H1 (cell line): Measurements from ENCODE around the gene KCNQ2. TPM values are rescaled to one million over a fixed set of nuclear protein-coding genes. Genes with fewer than 3 reads are reported as not detected.
A peak's percentile ranks its signal among the peaks of the same experiment; 100 is the strongest.

Source experiments
- CTCF ChIA-PET: fragments of 300-600 bp; sonication (Branson Sonifier 250); formaldehyde crosslinking; loops from one replicate; lab custom pipeline; 2021; ENCODE audit not compliant: partially characterized antibody; lab: Charles Lee
- POLR2A ChIA-PET: fragments of 300-600 bp; sonication (Branson Sonifier 250); formaldehyde crosslinking; loops from one replicate; lab custom pipeline; 2021; ENCODE audit warnings: inconsistent platforms; ENCODE audit not compliant: partially characterized antibody; lab: Charles Lee
- DNase-seq, 2 experiments: peaks; one replicate each; pipeline versions ENCODE4 v3.0.0 to v3.0.0-alpha.2; 2010 to 2022; ENCODE audit warnings: low spot score in 2 of 2, low read depth in 1 of 2, mixed read lengths in 1 of 2
- FAIRE-seq: peaks from 2 replicates; lab custom pipeline; 2011; peaks lifted over from hg19 to GRCh38; lab: Jason Lieb, UNC
- H2AFZ ChIP-seq: 2 replicates; pipeline ENCODE4 v1.8.1; 2012; ENCODE audit warnings: low read length, inconsistent platforms
- H2AK5ac ChIP-seq: 2 replicates; pipeline ENCODE4 v1.6.1; 2013; ENCODE audit warnings: low read depth, low read length
- H2BK120ac ChIP-seq: replicated peaks from 2 replicates; pipeline ENCODE3; 2013; ENCODE audit warnings: low read depth, low read length, inconsistent platforms
- H2BK12ac ChIP-seq: 2 replicates; pipeline ENCODE4 v1.6.1; 2013; ENCODE audit warnings: low read depth, low read length
- H2BK15ac ChIP-seq: 2 replicates; pipeline ENCODE4 v1.6.1; 2013; ENCODE audit warnings: low read length
- H2BK20ac ChIP-seq: 2 replicates; pipeline ENCODE4 v1.6.1; 2013; ENCODE audit warnings: low read length
- H2BK5ac ChIP-seq: 2 replicates; pipeline ENCODE4 v1.6.1; 2013; ENCODE audit warnings: low read depth, low read length
- H3K14ac ChIP-seq: 2 replicates; pipeline ENCODE4 v1.6.1; 2013; ENCODE audit warnings: inconsistent platforms; ENCODE audit not compliant: insufficient read length
- H3K18ac ChIP-seq: 2 replicates; pipeline ENCODE4 v1.6.1; 2013; ENCODE audit warnings: low read length; ENCODE audit errors: extremely low read depth
- H3K23ac ChIP-seq: 2 replicates; pipeline ENCODE4 v1.6.1; 2013; ENCODE audit warnings: inconsistent platforms; ENCODE audit not compliant: insufficient read length
- H3K23me2 ChIP-seq: 2 replicates; pipeline ENCODE4 v1.6.1; 2013; ENCODE audit warnings: low read depth, low read length
- H3K27ac ChIP-seq: 2 replicates; pipeline ENCODE4 v1.6.1; 2011; ENCODE audit warnings: low read depth, low read length, inconsistent platforms
- H3K27me3 ChIP-seq, 4 experiments: replicated peaks in 1 of 4; 1 replicate in 1 of 4; 2 replicates in 3 of 4; pipeline versions ENCODE4 v1.6.1 to v1.8.1; 2011 to 2013; ENCODE audit warnings: low read length in 3 of 4, mild to moderate bottlenecking in 3 of 4, inconsistent platforms in 2 of 4, mixed read lengths in 2 of 4, moderate library complexity in 1 of 4; ENCODE audit not compliant: control insufficient read depth in 3 of 4, insufficient read depth in 3 of 4; ENCODE audit errors: extremely low read depth in 1 of 4
- H3K36me3 ChIP-seq, 4 experiments: 2 replicates each; pipeline versions ENCODE4 v1.6.1 to v1.8.1; 2011 to 2013; ENCODE audit warnings: mild to moderate bottlenecking in 4 of 4, low read length in 3 of 4, moderate library complexity in 2 of 4, control low read depth in 1 of 4, inconsistent platforms in 1 of 4; ENCODE audit not compliant: insufficient read depth in 4 of 4, control insufficient read depth in 2 of 4
- H3K4ac ChIP-seq: replicated peaks from 2 replicates; pipeline ENCODE3; 2013; ENCODE audit warnings: low read length, low read depth, mixed read lengths, inconsistent platforms; ENCODE audit not compliant: insufficient read length
- H3K4me1 ChIP-seq, 4 experiments: replicated peaks in 1 of 4; 1 replicate in 1 of 4; 2 replicates in 3 of 4; pipeline versions ENCODE4 v1.6.1 to v1.8.1; 2011 to 2013; ENCODE audit warnings: low read length in 3 of 4, inconsistent platforms in 2 of 4, mixed read lengths in 1 of 4; ENCODE audit not compliant: insufficient read depth in 4 of 4, control insufficient read depth in 3 of 4
- H3K4me2 ChIP-seq, 2 experiments: 2 replicates each; pipeline versions ENCODE4 v1.6.1 to v1.8.1; 2011 to 2013; ENCODE audit warnings: low read depth in 2 of 2, low read length in 2 of 2, control low read depth in 1 of 2, inconsistent platforms in 1 of 2, mild to moderate bottlenecking in 1 of 2; ENCODE audit not compliant: insufficient read depth in 1 of 2
- H3K4me3 ChIP-seq, 4 experiments: fragments of 200-600, 300-600 bp in 1 of 4; sonication (generic), shearing (Covaris generic), sonication (Bioruptor Twin) in 1 of 4; 2 replicates each; pipeline versions ENCODE4 v1.5.1 to v1.8.1; 2011 to 2016; ENCODE audit warnings: low read length in 4 of 4, low read depth in 3 of 4, control low read depth in 2 of 4, inconsistent platforms in 2 of 4, mild to moderate bottlenecking in 2 of 4, mixed read lengths in 1 of 4, moderate library complexity in 1 of 4; ENCODE audit not compliant: insufficient read depth in 2 of 4; ENCODE audit errors: extremely low read depth in 1 of 4
- H3K56ac ChIP-seq: replicated peaks from 2 replicates; pipeline ENCODE3; 2013; ENCODE audit warnings: low read depth, mild to moderate bottlenecking, mixed read lengths, low read length, inconsistent platforms; ENCODE audit not compliant: insufficient read length
- H3K79me1 ChIP-seq: 2 replicates; pipeline ENCODE4 v1.6.1; 2013; ENCODE audit warnings: low read depth, low read length, control low read depth
- H3K79me2 ChIP-seq, 2 experiments: 2 replicates each; pipeline versions ENCODE4 v1.6.1 to v1.8.1; 2012 to 2013; ENCODE audit warnings: low read length in 2 of 2, mild to moderate bottlenecking in 2 of 2, inconsistent platforms in 1 of 2; ENCODE audit not compliant: insufficient read depth in 2 of 2, control insufficient read depth in 1 of 2
- H3K9ac ChIP-seq, 4 experiments: replicated peaks in 1 of 4; 1 replicate in 1 of 4; 2 replicates in 3 of 4; pipeline versions ENCODE4 v1.6.1 to v1.8.1; 2011 to 2013; ENCODE audit warnings: low read depth in 3 of 4, low read length in 3 of 4, control low read depth in 2 of 4, mild to moderate bottlenecking in 2 of 4, moderate library complexity in 2 of 4, inconsistent platforms in 1 of 4; ENCODE audit errors: extremely low read depth in 1 of 4
- H3K9me3 ChIP-seq, 2 experiments: 2 replicates each; pipeline versions ENCODE4 v1.6.1 to v1.8.1; 2012 to 2013; ENCODE audit warnings: mild to moderate bottlenecking in 2 of 2, moderate library complexity in 2 of 2, control low read depth in 1 of 2, inconsistent platforms in 1 of 2, low read depth in 1 of 2, low read length in 1 of 2, mixed read lengths in 1 of 2; ENCODE audit not compliant: insufficient read depth in 2 of 2
- H4K20me1 ChIP-seq, 2 experiments: replicated peaks in 1 of 2; 2 replicates each; pipeline versions ENCODE3 to v1.8.1; 2011 to 2013; ENCODE audit warnings: inconsistent platforms in 2 of 2, low read length in 2 of 2, mild to moderate bottlenecking in 1 of 2; ENCODE audit not compliant: insufficient read depth in 2 of 2, control insufficient read depth in 1 of 2
- H4K5ac ChIP-seq: 2 replicates; pipeline ENCODE4 v1.6.1; 2013; ENCODE audit warnings: low read length, low read depth, mixed read lengths, inconsistent platforms; ENCODE audit not compliant: insufficient read length
- H4K8ac ChIP-seq: 2 replicates; pipeline ENCODE4 v1.8.0; 2013; ENCODE audit warnings: mild to moderate bottlenecking, moderate library complexity, low read length, inconsistent platforms; ENCODE audit not compliant: insufficient read depth; ENCODE audit errors: extremely low read depth
- H4K91ac ChIP-seq: replicated peaks from 2 replicates; pipeline ENCODE3; 2013; ENCODE audit warnings: low read length, mixed read lengths, inconsistent platforms; ENCODE audit not compliant: insufficient read length
- BCL11A ChIP-seq, 2 experiments: IDR thresholded peaks; one replicate each; pipeline ENCODE4 v1.6.1; 2011; ENCODE audit warnings: low read depth in 2 of 2, low read length in 2 of 2, mild to moderate bottlenecking in 2 of 2
- GABPA ChIP-seq: IDR thresholded peaks from 2 replicates; pipeline ENCODE4 v1.6.1; 2011; ENCODE audit warnings: mild to moderate bottlenecking, low read length, moderate library complexity, borderline replicate concordance; ENCODE audit not compliant: insufficient read depth
- WGBS, 2 experiments: shearing (Covaris generic) in 1 of 2; methylation state at CpG; one replicate each; pipeline versions ENCODE4 v1.1.6 to v1.1.7; 2013 to 2015; ENCODE audit warnings: low lambda C conversion rate in 2 of 2, mixed read lengths in 2 of 2, inconsistent platforms in 1 of 2, low coverage in 1 of 2, missing lambda C conversion rate in 1 of 2; ENCODE audit not compliant: insufficient replicate concordance in 2 of 2, insufficient coverage in 1 of 2, insufficient read length in 1 of 2; ENCODE audit errors: extremely low coverage in 1 of 2, missing lambda C conversion rate in 1 of 2; 5-methylcytosine and 5-hydroxymethylcytosine counted together
- polyA plus RNA-seq, 7 experiments: library from polyadenylated mRNA; depleted of rRNA in 3 of 7; stranded (reverse) in 5 of 7; unstranded in 2 of 7; fragments of >200 nt in 5 of 7; fragments of 200-250 nt in 2 of 7; gene quantifications; 1 replicate in 5 of 7; 2 replicates in 1 of 7; 4 replicates in 1 of 7; pipeline versions ENCODE4 v1.2.1 to v1.2.3, GENCODE V29; 2011 to 2013; ENCODE audit warnings: missing spikeins in 2 of 7, mixed read lengths in 2 of 7
- total RNA-seq: library from RNA; stranded (reverse); fragmentation: NEBNext Ultra II Directional; extraction: Animal tissue kit (Norgen Biotek cat#: 25700); gene quantifications from 2 replicates; pipeline ENCODE4 v1.2.1, GENCODE V29; 2021

Gene KCNQ2
- total and polyA plus RNA-seq, 2 of the 8 experiments (the other 6 are each of a cell fraction or from before 2014, with no cell fraction given), result 82.6 to 243 TPM

- peaks cover 0 to 43% of the 10 kb centered on the region in 2 experiments; a peak in 2 of 4 replicates for H3K79me2 ChIP-seq
- no peak for TF ChIP-seq BCL11A (IDR thresholded peaks at IDR 0.05; ENCODE audit: low read depth in 2 of 2, low read length in 2 of 2)
- TF ChIP-seq GABPA, result 0 out of 2 replicates have a peak, but pooled peaks have one; percentile 5
Measured at GRCh38 chr20:63449796-63450730, 22.4 kb downstream of the KCNQ2 start.

More at GRCh38 chr20:63449796-63450730, 22.4 kb downstream of the KCNQ2 start:
- CTCF ChIA-PET, result interaction anchor here (1.0 to 1.2 kb wide), 3 partner anchors 26 to 227 kb away, joined by 3 to 5 read pairs (median 4); no protein-coding TSS in a partner anchor
- Histone ChIP-seq H3K27me3 (no peaks in the 10 kb centered on the region), H3K23me2 (no peaks in the 10 kb centered on the region), H3K4me1 (peaks cover 0 to 31% (median 20%) of the 10 kb centered on the region in 4 experiments; a peak in 5 of 7 replicates), H4K5ac (no peak overlapping the region), H4K91ac (no peak overlapping the region), H3K9me3 (no peaks in the 10 kb centered on the region), H3K9ac (no peak overlapping the region), H2BK15ac (no peak overlapping the region), H3K14ac (no peak overlapping the region), H4K8ac (no peak overlapping the region), H3K27ac (no peak overlapping the region), H3K23ac (no peak overlapping the region), H3K56ac (no peak overlapping the region), H3K79me1 (peaks cover 30% of the 10 kb centered on the region), H3K4ac (no peak overlapping the region), H2BK120ac (no peak overlapping the region), H2BK12ac (no peak overlapping the region), H3K18ac (peak overlapping the region; percentile 60; the same call in 1 of the 2 replicates), H3K4me3 (no peak overlapping the region), H2BK5ac (no peak overlapping the region; the same call in none of the 2 replicates), H2BK20ac (no peak overlapping the region), H4K20me1 (peaks cover 0 to 27% of the 10 kb centered on the region in 2 experiments), H2AK5ac (no peak overlapping the region), H3K4me2 (no peak overlapping the region), H3K36me3 (no peaks in the 10 kb centered on the region), H2AFZ (no peak overlapping the region)
- DNase-seq (no peak), FAIRE-seq (no peak)
- WGBS, 2 experiments, result 93% methylated on average over 14 of the region's 30 CpGs; no CpG with 5 or more reads in 1 of the 2 experiments
- POLR2A ChIA-PET, result interaction anchor here (0.6 kb wide), 1 partner anchor 197 kb away, joined by 3 read pairs; no protein-coding TSS in a partner anchor
